GM19043 (cell line): ENCODE measurements around the gene LMTK2.

Source experiments
- ATAC-seq: cut with Tn5 transposase; IDR thresholded peaks from one replicate; pipeline ENCODE4 v1.9.1; 2021; ENCODE audit warnings: low read depth; ENCODE audit not compliant: unreplicated experiment

Gene LMTK2

DNA sequence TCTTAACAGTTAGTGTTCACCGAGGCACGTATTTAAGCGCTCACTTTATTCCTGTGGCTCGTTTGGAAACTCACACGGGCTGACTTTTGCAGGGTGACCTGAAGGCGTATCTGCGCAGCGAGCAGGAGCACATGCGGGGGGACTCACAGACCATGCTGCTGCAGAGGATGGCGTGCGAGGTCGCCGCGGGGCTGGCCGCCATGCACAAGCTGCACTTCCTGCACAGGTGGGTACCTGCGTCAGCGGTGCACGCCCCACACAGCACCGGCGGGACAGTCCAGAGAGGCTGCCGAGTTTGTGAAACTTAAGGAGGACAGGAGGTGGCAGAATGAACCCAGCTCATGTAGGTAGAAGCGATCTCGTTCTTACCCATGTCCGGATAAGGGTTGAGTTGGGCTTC is 64.8 kb downstream of the LMTK2 start:
- no peak for ATAC-seq

- no peak for ATAC-seq
These were observed 67.9 kb downstream of the LMTK2 start for GRCh38 chr7:98174334-98175259.

DNA sequence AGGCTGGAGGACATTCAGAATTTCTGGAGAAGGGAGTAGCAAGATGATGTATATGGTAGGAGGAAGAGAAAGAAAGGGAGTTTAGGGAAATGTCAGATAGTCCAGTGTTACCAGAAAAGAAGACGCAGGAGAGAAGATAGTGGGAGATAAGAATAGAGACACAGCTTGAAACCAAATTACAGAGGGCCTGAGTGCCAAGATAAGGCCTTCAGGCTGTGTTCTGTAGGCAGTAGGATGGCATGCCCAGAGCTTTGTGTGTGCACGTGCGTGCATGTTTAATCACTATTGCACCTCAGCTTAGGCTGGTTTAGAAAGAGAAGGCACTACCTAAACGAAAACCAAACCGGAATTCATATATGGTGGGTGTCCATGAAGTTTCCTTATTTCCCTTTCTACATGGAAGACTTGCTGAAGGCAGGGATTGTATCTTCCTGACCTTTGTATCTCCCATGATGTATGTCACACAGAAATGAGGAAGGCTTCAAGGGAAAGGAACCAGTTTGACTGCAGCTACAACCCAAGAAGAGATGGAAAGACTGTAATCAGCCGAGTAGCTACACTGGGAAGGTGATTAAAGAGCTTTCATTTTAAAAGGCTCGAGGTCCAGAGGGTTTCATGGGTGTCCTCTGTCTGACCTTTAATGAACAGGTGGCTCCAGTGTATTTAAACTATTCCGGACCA is 68.7 kb downstream of the LMTK2 start:
- ATAC-seq: no peak

DNA sequence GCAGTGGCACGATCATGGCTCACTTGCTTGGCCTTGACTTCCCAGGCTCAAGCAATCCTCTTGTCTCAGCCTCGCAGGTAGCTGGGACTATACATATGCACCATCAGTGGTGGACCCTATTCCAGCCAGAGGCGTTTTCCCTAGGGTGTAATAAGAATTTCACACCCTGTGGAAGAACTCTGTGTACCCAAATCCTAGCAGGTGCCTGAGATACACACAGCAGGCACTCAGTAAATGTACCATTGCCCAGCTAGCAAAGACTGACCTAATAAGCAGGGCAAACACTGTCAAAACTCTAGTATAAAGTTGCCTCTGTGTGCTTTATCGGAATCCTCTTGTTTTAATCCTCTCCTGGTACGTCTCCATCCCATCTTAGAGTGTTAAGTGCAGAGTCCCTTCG is 70.9 kb downstream of the LMTK2 start:
- ATAC-seq: no peak

GRCh38 chr7:98178321-98178720 is 71.7 kb downstream of the LMTK2 start:
- ATAC-seq: no peak

DNA sequence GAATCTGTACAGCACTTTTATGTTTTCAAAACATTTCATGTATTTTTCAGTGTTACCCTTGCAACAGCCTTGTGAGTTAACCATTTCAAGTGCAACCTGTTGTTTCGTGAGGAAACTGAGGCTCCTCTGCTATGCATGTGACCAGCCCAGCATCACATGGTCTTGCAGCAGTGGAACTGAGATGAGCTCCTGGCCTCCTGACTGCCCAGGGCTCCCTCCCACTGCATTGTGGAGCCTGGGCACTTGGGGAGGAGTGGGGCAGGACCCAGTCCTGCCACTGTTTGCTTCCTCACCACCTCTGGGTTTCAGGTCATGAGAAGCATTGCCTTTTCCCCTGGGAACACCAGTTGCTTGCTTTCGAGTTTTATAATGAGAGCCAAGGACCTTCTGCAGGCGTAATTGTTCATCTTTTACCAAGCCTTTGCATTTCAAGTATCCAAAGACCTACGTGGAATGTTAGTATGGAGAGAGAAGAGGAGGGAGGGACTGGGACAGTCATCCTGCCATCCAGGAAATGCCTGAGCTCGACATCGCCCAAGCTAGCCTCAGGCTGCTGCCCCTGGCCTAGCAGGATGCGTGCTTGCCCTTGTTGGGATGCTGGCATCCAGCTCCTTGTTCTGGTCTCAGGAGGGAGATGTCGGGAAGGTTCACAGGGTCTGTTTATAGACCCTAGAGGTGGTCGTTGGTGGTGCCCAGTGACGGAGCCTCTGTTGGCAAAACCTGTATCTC is 72.3 kb downstream of the LMTK2 start:
- no peak for ATAC-seq

DNA sequence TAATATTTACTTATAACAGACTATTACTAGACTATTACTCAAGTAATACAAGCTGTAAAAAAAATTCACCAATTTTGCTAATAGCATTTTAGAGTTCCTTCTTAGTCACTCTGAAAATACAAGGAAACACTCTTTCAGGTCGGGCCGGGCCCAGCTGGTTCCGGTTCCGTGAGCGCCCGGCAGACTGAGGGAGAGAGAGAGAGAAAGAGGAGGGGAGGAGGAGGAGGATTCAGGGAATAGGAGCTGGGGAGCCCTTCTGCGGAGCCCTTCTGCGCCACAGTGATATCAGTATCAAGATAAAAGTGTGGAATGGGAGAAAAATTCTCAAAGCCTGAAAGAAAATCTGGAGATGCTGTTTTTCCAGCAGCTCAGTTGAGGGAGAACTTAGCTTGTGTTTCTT is 74.1 kb downstream of the LMTK2 start:
- no peak for ATAC-seq

DNA sequence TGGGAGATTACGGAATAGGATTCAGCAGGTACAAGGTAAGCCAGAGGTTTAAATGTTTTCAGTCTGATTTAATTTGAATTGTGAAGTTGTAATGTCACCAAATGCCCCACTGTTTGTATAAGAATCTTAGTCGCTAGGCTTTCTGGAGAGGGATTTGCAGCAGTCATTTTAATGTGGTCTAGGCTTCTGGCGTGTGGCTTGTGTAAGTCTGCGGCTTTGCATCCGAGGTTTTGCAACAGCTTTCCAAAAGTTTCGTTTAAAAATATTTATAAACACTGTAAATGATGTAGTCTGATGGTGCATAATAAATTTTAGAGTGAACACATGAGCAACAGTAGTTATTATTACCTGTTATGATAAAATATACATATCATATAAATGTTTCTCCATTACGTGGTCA is 78.4 kb downstream of the LMTK2 start:
- no peak for ATAC-seq

DNA sequence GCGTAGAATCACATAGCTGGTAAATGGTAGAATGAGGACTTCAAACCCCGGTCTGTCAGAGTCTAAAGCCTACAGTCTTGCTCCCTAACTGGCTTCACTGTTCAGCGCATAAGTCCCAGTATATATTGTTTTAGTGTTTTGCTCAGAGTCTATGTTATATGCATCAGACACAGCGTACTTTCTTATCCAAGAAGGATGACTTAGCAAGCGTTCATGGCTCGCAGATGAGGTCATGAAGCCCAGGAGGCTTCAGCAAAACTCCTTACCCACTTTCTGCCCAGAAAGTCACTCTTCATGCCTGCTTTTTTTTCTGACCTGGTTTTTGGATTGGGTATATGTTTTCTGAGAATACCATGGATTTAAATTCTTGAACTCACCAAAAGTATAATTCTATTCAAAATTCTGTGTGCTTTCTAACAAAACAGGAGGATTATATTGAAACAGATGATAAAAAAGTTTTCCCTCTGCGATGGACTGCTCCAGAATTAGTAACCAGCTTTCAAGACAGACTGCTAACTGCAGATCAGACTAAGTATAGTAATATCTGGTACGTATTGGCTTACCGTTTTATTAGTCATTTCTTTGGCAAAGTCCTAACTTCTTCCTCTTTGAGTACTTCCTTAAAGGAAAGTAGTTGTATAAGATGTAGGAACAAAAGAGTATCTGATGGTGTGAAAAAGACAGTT is 79.9 kb downstream of the LMTK2 start:
- ATAC-seq: no peak

GRCh38 chr7:98187138-98187502 is 80.5 kb downstream of the LMTK2 start:
- no peak for ATAC-seq

GRCh38 chr7:98189559-98189958 is 82.9 kb downstream of the LMTK2 start:
- ATAC-seq: no peak

- no peak for ATAC-seq
These were observed 85.2 kb downstream of the LMTK2 start for GRCh38 chr7:98191668-98192431.

GRCh38 chr7:98192781-98193457 is 86.3 kb downstream of the LMTK2 start:
- no peak for ATAC-seq

GRCh38 chr7:98193474-98194180 is 87.0 kb downstream of the LMTK2 start:
- ATAC-seq: no peak

DNA sequence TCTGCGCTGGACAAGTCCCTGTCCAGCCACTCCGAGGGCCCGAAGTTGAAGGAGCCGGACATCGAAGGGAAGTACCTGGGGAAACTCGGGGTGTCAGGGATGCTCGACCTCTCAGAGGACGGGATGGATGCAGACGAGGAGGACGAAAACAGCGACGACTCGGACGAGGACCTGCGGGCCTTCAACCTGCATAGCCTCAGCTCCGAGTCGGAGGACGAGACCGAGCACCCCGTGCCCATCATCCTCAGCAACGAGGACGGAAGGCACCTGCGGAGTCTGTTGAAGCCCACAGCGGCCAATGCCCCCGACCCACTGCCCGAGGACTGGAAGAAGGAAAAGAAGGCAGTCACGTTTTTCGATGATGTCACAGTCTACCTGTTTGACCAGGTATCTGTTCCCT is 87.5 kb downstream of the LMTK2 start:
- ATAC-seq: no peak

GRCh38 chr7:98194672-98195457 is 88.2 kb downstream of the LMTK2 start:
- no peak for ATAC-seq

DNA sequence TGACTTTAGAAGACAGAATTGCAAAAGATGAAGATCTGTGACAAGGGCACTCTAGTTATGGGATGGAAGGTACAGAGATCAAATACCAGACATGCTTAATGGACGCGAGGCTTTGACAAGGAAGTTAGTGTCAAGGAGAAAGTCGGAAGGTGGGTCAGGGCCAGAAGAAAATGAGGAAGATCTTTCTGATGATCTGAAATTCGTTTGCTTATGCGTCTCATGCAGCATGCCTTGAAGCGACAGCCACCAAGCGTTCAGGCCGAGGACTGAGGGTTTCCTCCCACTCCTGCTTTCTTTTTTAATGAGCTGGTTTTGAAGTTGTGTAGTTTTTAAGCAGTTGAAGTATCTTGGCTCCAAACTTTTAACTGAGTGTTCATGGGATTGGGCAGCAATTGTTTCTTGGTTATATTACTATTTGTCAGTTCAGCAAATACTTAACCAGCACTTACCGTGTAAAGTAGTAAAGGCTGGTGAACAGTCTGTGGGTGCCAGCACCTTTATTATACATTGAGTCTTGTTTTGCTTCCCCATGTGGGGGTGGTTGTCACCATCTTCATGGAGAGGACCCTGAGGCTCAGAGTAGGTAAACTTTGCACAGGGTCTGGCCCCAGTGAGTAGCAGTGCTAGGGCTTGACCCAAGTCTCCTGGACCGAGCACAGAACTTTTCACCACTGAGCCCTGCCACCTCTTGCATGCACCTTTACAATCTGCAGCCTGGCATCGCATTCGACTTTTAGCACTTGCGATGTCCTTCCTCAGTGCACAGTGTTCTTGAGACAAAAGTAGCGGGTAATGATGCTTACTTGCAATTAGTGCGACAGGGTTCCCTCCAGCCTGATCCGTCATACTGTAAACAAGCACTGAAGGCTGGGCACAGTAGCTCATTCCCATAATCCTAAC is 90.3 kb downstream of the LMTK2 start:
- no peak for ATAC-seq
